GM19397 (cell line): ENCODE data around the gene YWHAH.
A peak's percentile ranks its signal among the peaks of the same experiment; 100 is the strongest.

Experiments
- ATAC-seq: cut with Tn5 transposase; IDR thresholded peaks from one replicate; pipeline ENCODE4 v1.9.1; 2021; ENCODE audit warnings: mild to moderate bottlenecking, moderate library complexity; ENCODE audit not compliant: unreplicated experiment

Gene YWHAH

GRCh38 chr22:31943978-31944699 is at the start of gene YWHAH:
Gene YWHAH (plus strand): TSS chr22:31944535. CDS start chr22:31944734, 199 bp downstream.
- ATAC-seq = peak; percentile 76

- ATAC-seq = no peak
Measured at GRCh38 chr22:31895411-31896123, 48.8 kb upstream of the YWHAH start.

DNA sequence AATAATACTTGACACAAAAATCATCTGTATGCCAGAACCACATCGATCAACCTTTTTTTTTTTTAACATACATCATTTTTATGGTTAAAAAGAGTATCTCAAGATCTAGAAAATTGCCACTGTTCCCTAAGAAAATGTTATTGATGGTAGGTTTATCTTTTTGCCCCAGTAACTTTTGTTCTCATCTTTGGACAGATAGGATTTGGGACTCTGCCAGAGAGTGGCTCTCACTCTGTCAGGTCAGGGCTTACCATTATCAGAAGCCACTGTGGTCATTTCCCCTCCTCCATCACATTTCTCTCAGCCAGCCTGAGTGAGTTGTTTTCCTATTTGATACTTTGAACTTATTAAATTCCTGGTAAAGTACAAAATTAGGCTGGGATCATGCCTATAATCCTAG is 47.9 kb upstream of the YWHAH start:
- no peak for ATAC-seq

DNA sequence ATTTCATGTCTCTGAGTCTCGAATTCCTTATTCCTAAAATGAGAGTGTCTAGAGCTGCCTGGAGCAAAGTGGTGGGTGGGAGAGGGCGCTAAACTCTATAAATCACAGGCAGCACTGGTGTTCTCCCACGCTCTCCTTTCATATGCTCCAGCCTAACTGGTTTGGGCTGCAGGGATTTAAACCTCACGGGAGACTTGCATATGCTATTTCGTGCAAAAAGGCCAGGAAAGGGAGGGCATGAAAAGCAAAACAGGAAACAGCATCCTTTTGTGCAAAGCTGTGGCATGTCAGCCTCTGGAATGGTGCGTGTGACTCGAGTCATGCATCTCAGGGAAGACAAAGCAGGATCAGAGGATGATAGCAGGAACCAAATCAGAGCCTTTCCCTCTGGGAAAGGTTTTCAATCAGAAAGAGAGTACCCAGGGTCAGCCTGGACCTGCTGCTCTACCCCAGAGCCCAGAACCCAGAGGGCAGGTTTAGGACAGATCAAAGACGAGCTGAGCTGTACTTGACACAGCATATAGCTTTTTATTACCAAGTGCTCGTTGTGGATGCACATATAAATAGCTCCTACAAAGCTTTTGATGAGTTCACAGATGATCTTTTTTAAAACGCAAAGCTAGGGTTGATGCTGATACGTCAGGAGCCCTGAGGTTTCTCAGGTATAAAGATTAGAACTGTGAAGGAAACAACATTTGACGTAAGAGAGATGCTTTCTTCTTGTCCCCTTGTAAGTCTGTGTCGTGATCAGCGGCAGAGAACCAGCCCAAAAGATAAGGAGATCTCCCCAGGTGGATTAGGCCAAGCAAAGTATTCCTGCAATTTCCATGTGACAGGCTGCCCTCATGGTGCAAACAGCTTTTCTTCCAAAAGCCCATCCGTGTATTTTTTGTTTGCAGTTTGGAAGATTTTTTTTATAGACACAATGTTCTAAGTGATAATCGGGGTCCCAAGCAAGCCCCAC is 46.2 kb upstream of the YWHAH start:
- no peak for ATAC-seq

- no peak for ATAC-seq
Measured at GRCh38 chr22:31898926-31899325, 45.4 kb upstream of the YWHAH start.

GRCh38 chr22:31899669-31900068 is 44.7 kb upstream of the YWHAH start:
- no peak for ATAC-seq

- no peak for ATAC-seq
Measured at GRCh38 chr22:31901388-31902137, 42.8 kb upstream of the YWHAH start.

- ATAC-seq = no peak
Measured at GRCh38 chr22:31904651-31905050, 39.7 kb upstream of the YWHAH start.

- ATAC-seq = no peak
Measured at GRCh38 chr22:31905356-31905755, 39.0 kb upstream of the YWHAH start.

DNA sequence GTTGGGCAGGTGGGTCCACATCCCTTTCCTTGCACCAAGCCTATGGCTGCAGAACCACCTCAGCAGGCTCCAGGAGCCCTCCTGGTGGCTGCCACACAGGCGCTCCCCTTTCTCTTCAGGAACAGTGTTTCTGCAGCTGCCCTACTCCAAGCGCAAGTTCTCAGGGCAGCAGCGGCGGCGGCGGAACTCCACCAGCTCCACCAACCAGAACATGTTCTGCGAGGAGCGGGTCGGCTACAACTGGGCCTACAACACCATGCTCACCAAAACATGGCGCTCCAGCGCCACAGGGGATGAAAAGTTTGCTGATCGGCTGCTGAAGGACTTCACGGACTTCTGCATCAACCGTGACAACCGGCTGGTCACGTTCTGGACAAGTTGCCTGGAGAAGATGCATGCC is 38.2 kb upstream of the YWHAH start:
- ATAC-seq = no peak

GRCh38 chr22:31906569-31906968 is 37.8 kb upstream of the YWHAH start:
- ATAC-seq = no peak

DNA sequence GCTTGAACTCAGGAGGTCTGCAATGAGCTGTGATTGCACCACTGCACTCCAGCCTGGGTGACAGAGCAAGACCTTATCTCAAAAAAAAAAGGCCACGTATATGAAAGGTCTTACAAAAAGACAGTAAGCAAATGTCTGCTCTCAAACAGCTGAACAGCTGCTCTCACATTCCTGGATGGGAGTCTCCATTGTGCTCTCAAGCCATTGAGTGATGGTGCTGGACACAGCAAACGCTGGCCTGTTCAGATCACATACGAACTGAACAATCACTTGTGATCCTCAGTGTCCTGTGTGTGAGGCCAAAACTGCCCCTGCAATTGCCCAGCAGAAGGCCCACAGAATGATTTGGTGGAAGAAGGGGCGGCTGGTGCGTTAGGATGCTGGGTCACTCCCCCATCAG is 34.4 kb upstream of the YWHAH start:
- ATAC-seq = no peak

DNA sequence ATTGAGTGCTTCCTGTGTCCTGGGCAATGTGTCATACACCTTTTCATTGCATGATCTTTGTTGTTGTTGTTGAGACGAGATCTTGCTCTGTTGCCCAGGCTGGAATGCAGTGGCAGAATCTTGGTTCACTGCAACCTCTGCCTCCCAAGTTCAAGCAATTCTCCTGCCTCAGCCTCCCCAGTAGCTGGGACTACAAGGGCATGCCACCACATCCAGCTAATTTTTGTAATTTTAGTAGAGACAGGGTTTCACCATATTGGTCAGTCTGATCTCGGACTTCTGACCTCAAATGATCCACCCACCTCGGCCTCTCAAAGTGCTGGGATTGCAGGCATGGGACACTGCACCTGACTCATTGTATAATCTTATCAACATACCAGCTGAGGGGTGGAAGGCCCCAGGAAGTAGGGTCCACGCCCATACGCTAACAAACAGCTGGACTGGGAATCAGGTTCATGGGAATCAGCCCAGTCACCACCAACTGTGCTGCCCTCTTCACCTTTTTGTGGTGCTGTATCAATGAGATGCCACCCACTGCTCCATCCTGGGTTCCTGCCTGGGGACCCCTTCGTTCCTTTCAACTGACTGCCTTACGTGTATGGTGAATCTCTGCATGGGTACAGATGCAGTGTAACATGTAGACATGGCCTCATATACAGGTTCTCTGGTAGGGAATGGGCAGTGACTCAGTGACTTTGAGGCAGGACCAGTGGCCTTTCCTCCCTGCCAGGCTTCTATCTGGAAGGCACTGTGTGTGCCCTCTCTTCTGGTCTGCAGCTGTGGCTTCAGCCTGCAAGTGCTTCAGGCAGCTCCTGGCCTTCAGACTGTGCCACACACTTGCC is 32.5 kb upstream of the YWHAH start:
- ATAC-seq = no peak

DNA sequence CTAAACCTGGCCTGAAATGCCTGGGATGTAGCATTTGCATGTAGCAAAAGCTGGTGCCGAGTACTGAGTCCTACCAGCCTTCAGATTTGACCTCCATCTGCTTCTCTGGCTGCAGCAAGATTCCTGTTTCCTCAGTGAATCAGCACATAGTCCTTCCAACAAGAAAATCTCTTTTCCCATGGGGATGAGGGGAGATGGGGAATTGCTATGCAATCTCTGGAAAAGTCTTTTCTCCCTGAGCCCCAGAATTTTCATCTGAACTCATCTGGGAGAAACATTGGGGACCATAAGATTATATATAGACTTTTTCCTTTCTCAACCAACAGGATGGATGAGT is 32.0 kb upstream of the YWHAH start:
- no peak for ATAC-seq

DNA sequence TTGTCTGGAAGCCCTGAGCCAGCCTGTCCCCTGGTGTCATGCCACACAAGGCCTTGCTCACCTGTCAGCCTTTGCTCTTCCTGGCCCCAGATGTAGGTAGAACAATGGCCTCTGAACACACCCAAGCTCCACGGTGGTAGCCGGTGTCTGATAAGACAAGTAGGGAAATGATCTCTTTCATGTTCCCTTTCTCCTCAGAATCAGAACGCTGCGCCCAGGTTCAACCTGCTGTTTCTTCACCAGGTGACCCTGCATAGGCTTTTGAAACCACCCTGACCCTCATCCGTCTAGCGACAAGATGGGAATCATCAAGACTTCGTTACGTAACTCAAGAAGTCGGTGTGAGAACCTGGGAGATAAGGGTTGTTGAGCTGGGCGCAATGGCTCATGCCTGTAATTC is 28.7 kb upstream of the YWHAH start:
- ATAC-seq = no peak

DNA sequence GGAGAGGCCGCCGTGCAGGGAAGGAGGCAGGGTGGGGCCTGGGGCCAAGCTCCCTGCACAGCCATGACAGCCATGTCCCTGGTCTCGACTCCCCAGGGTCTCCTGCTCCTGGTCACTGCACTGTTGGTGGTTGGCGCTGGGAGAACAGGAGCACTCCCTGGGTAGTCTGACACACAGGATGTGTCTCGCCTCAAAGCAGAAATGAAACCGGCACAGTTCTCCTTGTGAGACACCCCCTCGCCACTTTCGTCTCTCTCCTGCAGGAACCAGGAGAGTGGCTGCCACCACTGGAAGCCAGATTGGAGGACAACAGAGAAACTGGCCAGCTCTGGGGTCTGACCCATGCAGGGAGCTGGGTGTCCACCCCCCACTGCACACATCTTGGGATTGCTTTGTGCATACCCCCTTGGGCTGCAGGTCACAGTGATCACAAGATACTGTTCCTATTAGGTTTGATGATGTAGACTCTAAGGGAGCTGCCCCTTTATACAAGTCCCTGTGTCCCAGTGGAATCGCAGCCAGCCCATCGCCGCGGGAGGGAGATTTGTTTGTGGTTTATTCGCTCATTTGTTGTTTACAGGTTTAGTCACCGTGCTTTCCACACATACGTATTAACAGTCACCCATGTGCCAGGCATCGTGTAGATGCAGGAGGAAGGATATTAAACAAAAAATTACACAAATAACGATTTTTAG is 27.0 kb upstream of the YWHAH start:
- ATAC-seq = no peak

GRCh38 chr22:31919730-31920129 is 24.6 kb upstream of the YWHAH start:
- ATAC-seq = no peak

- no peak for ATAC-seq
Measured at GRCh38 chr22:31920306-31920705, 24.0 kb upstream of the YWHAH start.

- ATAC-seq = no peak
Measured at GRCh38 chr22:31921106-31921505, 23.2 kb upstream of the YWHAH start.
